ENCODE measurements around the gene SPACA6. TPM values are rescaled to one million over a fixed set of nuclear protein-coding genes. Genes with fewer than 3 reads are reported as not detected.
A peak's percentile ranks its signal among the peaks of the same experiment; 100 is the strongest.

SPACA6 gene
- total and polyA plus RNA-seq, 12 donors: 2.2 to 291 (median 25.2) TPM

DNA sequence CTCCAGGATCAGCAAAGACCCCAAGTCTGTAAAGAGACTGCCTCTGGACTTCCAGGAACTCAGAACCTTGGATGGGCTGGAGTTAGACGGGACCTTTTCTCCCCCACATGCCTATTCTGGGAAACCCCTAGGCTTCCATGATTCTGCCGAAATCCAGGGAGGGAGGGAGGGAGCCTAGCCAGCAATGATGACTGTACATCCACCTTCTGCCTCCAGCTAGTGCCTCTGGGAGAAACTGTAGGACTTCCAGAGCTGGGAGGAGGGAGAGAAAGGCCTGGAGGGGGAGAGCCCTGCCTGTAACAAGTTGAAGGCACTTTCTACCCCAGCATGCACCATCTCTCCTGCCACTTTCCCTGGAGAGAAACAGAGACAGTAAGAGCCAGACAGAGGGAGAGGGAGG is 36.7 kb downstream of the SPACA6 start:
- Histone ChIP-seq H3K27me3 (peaks cover 16% of the 10 kb centered on the region), H3K36me3 (replicated peaks in 1 of 2) (no peaks in the 10 kb centered on the region), H3K4me3 (no peak overlapping the region), H3K27ac (no peak overlapping the region), H3K4me1 (replicated peaks in 1 of 2) (no peaks in the 10 kb centered on the region), H3K9me3 (replicated peaks in 1 of 3) (no peaks in the 10 kb centered on the region)
- DNase-seq: no peak
- intact Hi-C loops (cut with DNase I): no loop called here
- TF ChIP-seq, protein P1, sequence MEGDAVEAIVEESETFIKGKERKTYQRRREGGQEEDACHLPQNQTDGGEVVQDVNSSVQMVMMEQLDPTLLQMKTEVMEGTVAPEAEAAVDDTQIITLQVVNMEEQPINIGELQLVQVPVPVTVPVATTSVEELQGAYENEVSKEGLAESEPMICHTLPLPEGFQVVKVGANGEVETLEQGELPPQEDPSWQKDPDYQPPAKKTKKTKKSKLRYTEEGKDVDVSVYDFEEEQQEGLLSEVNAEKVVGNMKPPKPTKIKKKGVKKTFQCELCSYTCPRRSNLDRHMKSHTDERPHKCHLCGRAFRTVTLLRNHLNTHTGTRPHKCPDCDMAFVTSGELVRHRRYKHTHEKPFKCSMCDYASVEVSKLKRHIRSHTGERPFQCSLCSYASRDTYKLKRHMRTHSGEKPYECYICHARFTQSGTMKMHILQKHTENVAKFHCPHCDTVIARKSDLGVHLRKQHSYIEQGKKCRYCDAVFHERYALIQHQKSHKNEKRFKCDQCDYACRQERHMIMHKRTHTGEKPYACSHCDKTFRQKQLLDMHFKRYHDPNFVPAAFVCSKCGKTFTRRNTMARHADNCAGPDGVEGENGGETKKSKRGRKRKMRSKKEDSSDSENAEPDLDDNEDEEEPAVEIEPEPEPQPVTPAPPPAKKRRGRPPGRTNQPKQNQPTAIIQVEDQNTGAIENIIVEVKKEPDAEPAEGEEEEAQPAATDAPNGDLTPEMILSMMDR (IDR thresholded peaks at IDR 0.05): no peak
- TF ChIP-seq POLR2A (IDR thresholded peaks at IDR 0.05): no peak
- WGBS, 4 donors: 67 to 89% (median 76%) methylated on average over 1 to 2 of the region's 2 CpGs

DNA sequence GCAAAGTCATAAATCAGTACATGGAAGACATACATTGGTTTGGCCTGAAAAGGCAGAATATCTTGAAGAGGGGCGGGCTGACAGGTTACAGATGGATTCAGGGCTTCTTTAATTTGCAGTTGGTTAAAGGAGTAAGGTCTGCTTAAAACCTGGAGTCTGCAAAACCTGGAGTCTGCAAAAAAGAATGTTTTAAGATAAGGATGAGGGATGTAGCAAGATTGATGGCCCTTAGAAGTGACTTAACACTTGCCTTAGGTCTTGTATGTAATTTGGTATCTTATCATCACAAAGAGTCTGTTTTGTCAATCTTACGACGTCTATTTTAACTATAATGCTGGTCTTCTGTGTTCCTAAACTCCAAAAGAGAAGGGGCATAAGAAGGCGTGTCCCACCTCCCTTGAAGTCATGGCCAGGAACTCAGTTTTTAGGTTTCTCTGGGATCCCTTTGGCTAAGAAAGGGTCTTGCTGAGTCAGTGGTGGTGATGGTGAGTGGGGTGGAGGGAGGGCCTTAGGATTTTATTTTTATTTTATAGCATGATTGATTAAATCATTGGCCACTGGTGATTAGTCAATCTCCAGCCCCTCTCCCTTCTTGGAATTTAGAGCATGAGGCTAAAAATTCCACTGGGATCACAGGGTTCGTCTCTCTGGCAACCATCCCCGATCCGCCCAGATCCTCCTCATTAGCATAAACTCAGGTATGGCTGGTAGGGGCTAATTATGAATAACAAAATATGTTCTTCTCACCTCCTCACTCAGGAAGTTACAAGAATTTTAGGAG is 40.8 kb downstream of the SPACA6 start:
- Histone ChIP-seq H3K4me3 (no peak overlapping the region), H3K9me3 (replicated peaks in 1 of 3) (no peaks in the 10 kb centered on the region), H3K27me3 (peaks cover 9% of the 10 kb centered on the region), H3K4me1 (replicated peaks in 1 of 2) (no peaks in the 10 kb centered on the region), H3K36me3 (replicated peaks in 1 of 2) (no peaks in the 10 kb centered on the region), H3K27ac (no peak overlapping the region)
- 47 to 54% (median 52%) methylated on average over 7 of the region's 7 CpGs for WGBS, 4 donors
- TF ChIP-seq POLR2A (IDR thresholded peaks at IDR 0.05): no peak
- TF ChIP-seq, protein P1 (IDR thresholded peaks at IDR 0.05): no peak
- DNase-seq: no peak
- intact Hi-C loops (cut with DNase I): no loop called here

DNA sequence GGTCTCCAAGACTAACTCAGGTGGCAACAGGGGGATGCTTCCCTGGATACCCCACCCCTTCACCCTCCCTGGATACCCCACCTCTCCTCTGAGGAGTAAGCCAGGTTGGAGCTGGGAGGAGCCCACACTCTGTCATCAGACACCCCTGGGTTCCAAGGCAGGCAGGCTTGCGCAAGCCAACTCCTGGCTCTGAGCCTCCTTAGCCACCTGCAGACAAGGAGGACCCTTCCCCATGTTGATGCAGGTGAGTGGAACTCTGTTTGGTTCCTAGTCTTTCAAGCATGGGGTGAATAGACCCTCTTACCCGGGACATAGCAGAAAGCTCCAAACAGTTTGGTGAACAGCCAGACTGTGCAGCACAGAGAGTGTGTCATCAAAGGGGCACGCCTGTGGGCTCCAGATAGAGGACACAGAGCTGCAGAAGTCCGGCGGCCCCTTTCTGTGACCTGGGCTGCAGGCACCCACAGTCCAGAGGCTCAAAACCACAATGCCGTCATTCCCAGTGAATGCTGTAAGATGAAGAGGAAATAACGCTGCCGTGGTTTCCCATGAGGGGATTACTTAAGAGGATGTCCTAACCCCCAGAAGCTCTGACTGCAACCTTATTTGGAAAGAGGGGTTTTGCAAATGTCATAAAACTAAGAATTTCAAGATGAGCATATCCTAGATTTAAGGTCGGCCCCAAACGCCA is 42.8 kb downstream of the SPACA6 start:
- H3K27ac ChIP-seq: peak overlapping the region in 1 of 5 donors; percentile 36
- no peaks in the 10 kb centered on the region for H3K36me3 ChIP-seq (replicated peaks in 1 of 2)
- H3K4me3 ChIP-seq: no peak overlapping the region
- H3K27me3 ChIP-seq: peaks cover 9% of the 10 kb centered on the region
- H3K4me1 ChIP-seq (replicated peaks in 1 of 2): no peaks in the 10 kb centered on the region
- TF ChIP-seq, protein P1 (IDR thresholded peaks at IDR 0.05): no peak
- no peak for TF ChIP-seq POLR2A (IDR thresholded peaks at IDR 0.05)
- peak in 6 of 7 donors; percentile 38 to 78 (median 72) for DNase-seq
- H3K9me3 ChIP-seq (replicated peaks in 1 of 3): no peaks in the 10 kb centered on the region
- WGBS, 4 donors: 62 to 71% (median 67%) methylated on average over 6 to 10 of the region's 10 CpGs
- intact Hi-C loops (cut with DNase I): no loop called here

DNA sequence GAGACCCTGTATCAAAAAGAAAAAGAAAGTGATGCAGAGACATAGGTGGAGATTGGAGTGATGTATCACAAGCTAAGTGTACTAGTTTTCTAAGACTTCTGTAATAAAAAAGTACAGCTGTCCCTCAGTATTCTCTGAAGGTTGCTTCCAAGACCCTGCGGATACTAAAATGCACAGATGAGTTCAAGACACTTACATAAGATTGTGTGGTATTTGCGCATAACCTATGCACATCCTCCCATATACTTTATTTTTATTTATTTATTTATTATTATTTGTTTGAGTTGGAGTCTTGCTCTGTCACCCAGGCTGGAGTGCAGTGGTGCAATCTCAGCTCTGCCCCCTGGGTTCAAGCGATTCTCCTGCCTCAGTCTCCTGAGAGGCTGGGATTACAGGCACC is 44.3 kb downstream of the SPACA6 start:
- 74 to 88% (median 83%) methylated on average over 3 of the region's 3 CpGs for WGBS, 4 donors
- H3K36me3 ChIP-seq (replicated peaks in 1 of 2): no peaks in the 10 kb centered on the region
- DNase-seq: no peak
- intact Hi-C loops (cut with DNase I): no loop called here
- no peak overlapping the region for H3K27ac ChIP-seq
- no peaks in the 10 kb centered on the region for H3K4me1 ChIP-seq (replicated peaks in 1 of 2)
- H3K4me3 ChIP-seq: no peak overlapping the region
- no peaks in the 10 kb centered on the region for H3K9me3 ChIP-seq (replicated peaks in 1 of 3)
- peaks cover 9% of the 10 kb centered on the region for H3K27me3 ChIP-seq
- TF ChIP-seq, protein P1 (IDR thresholded peaks at IDR 0.05): no peak
- no peak for TF ChIP-seq POLR2A (IDR thresholded peaks at IDR 0.05)
